K562 (cell line): ENCODE measurements around the gene BACE2. TPM values are rescaled to one million over a fixed set of nuclear protein-coding genes. Genes with fewer than 3 reads are reported as not detected.

Source experiments
- ATAC-seq: fragments of 200-7000 bp; cut with Tn5 transposase; 3 replicates; pipeline ENCODE4 v1.9.1; 2020; ENCODE audit warnings: moderate library complexity
- BruUV-seq: library from RNA; stranded (reverse); fragments of 400-500 nt; replicated peaks from 2 replicates; lab custom pipeline; 2021; lab: Mats Ljungman, UMichigan
- CTCF ChIA-PET: fragments of 300-600 bp; formaldehyde crosslinking; extraction: SDS; loops from one replicate; lab custom pipeline; 2021; ENCODE audit warnings: low intra/inter-chr PET ratio; lab: Yijun Ruan, JAX
- POLR2A ChIA-PET: fragments of 300-600, 350-650 bp; sonication (Branson Sonifier 250); formaldehyde crosslinking; extraction: SDS; loops from one replicate; lab custom pipeline; 2021; ENCODE audit warnings: antibody characterized with exemption, inconsistent platforms; lab: Yijun Ruan, JAX
- DNase-seq, 4 experiments: peaks; one replicate each; pipeline versions ENCODE4 v3.0.0 to v3.0.0-alpha.2; 2011 to 2018; ENCODE audit warnings: low spot score in 3 of 4, mixed read lengths in 3 of 4; ENCODE audit errors: extremely low read depth in 1 of 4
- FAIRE-seq: peaks from 2 replicates; lab custom pipeline; 2011; peaks lifted over from hg19 to GRCh38; lab: Jason Lieb, UNC
- H2AFZ ChIP-seq: 2 replicates; pipeline ENCODE4 v1.6.0; 2011; ENCODE audit warnings: low read depth, low read length, control low read depth, inconsistent platforms
- H3K27ac ChIP-seq: fragments of 200-600 bp; 3 replicates; pipeline ENCODE4 v1.8.0; 2011; ENCODE audit warnings: low read depth, mild to moderate bottlenecking, control low read depth, inconsistent platforms, low read length, moderate library complexity, mixed read lengths; ENCODE audit errors: extremely low read depth
- H3K27me3 ChIP-seq, 2 experiments: fragments of 300-600 bp in 1 of 2; 2 replicates in 1 of 2; 3 replicates in 1 of 2; pipeline versions ENCODE4 v1.6.0 to v1.8.0; 2011; ENCODE audit warnings: inconsistent platforms in 2 of 2, low read length in 2 of 2, mild to moderate bottlenecking in 1 of 2, mixed read lengths in 1 of 2, moderate library complexity in 1 of 2; ENCODE audit not compliant: control insufficient read depth in 2 of 2, insufficient read depth in 2 of 2
- H3K36me3 ChIP-seq: fragments of 300-600 bp; 3 replicates; pipeline ENCODE4 v1.8.0; 2011; ENCODE audit warnings: mild to moderate bottlenecking, low read length, inconsistent platforms; ENCODE audit not compliant: control insufficient read depth, insufficient read depth
- H3K4me1 ChIP-seq, 2 experiments: fragments of 200-600 bp in 1 of 2; replicated peaks in 1 of 2; 2 replicates in 1 of 2; 3 replicates in 1 of 2; pipeline versions ENCODE4 v1.5.1 to v1.8.0; 2011; ENCODE audit warnings: inconsistent platforms in 2 of 2, low read length in 2 of 2, mild to moderate bottlenecking in 1 of 2, mixed read lengths in 1 of 2, moderate library complexity in 1 of 2; ENCODE audit not compliant: control insufficient read depth in 2 of 2, insufficient read depth in 2 of 2
- H3K4me2 ChIP-seq: 2 replicates; pipeline ENCODE4 v1.6.1; 2011; ENCODE audit warnings: low read length, control low read depth, inconsistent platforms, mixed read lengths; ENCODE audit not compliant: insufficient read depth
- H3K4me3 ChIP-seq: fragments of 200-600 bp; sonication (generic), shearing (Covaris generic); 2 replicates; pipeline ENCODE4 v1.5.1; 2016; ENCODE audit warnings: control low read depth, inconsistent platforms
- H3K79me2 ChIP-seq: fragments of 200-600 bp; 3 replicates; pipeline ENCODE4 v1.8.0; 2011; ENCODE audit warnings: low read length, inconsistent platforms; ENCODE audit not compliant: control insufficient read depth, insufficient read depth
- H3K9ac ChIP-seq, 2 experiments: 2 replicates each; pipeline versions ENCODE4 v1.6.0 to v1.6.1; 2011; ENCODE audit warnings: low read depth in 2 of 2, low read length in 2 of 2, control low read depth in 1 of 2, inconsistent platforms in 1 of 2, mild to moderate bottlenecking in 1 of 2, mixed read lengths in 1 of 2; ENCODE audit not compliant: insufficient read depth in 1 of 2
- H3K9me1 ChIP-seq: one replicate; pipeline ENCODE4 v1.6.0; 2011; ENCODE audit warnings: inconsistent platforms, mild to moderate bottlenecking, low read length, moderate library complexity; ENCODE audit not compliant: control insufficient read depth, insufficient read depth
- H3K9me3 ChIP-seq: replicated peaks from 2 replicates; pipeline ENCODE4 v1.5.1; 2011; ENCODE audit warnings: low read depth, low read length, inconsistent platforms; ENCODE audit not compliant: control insufficient read depth, insufficient read depth
- H4K20me1 ChIP-seq: replicated peaks from 2 replicates; pipeline ENCODE4 v1.6.1; 2011; ENCODE audit warnings: low read length, inconsistent platforms, mixed read lengths; ENCODE audit not compliant: control insufficient read depth, insufficient read depth
- BRF1 ChIP-seq: IDR thresholded peaks from 3 replicates; pipeline ENCODE4 v1.6.1; 2011; ENCODE audit warnings: borderline replicate concordance, mild to moderate bottlenecking; ENCODE audit not compliant: insufficient read length; ENCODE audit errors: extremely low read depth
- EP400 ChIP-seq: fragments of 450-650 bp; IDR thresholded peaks from 2 replicates; pipeline ENCODE4 v1.6.1; 2017; ENCODE audit warnings: antibody characterized with exemption, mild to moderate bottlenecking, moderate library complexity
- YBX1 ChIP-seq: fragments of 450-650 bp; IDR thresholded peaks from 2 replicates; pipeline ENCODE4 v1.7.1; 2016; ENCODE audit warnings: mild to moderate bottlenecking
- ZNF436 ChIP-seq: fragments of 250-450, 450-650 bp; sonication (Bioruptor Pico); formaldehyde crosslinking; IDR thresholded peaks from 2 replicates; pipeline ENCODE4 v1.7.0; 2020; ENCODE audit warnings: mild to moderate bottlenecking
- WGBS: fragments of 100-300 bp; shearing (Covaris generic); methylation state at CpG from one replicate; pipeline ENCODE4 v1.1.6; 2016; ENCODE audit warnings: low coverage, mixed read lengths; ENCODE audit not compliant: insufficient coverage; ENCODE audit errors: missing lambda C conversion rate; 5-methylcytosine and 5-hydroxymethylcytosine counted together
- in situ Hi-C: fragments of 300-500 bp; cut with MboI; formaldehyde crosslinking; loops from 4 replicates; pipeline ENCODE4 v1.15.0; 2018; ENCODE audit warnings: inconsistent platforms, mixed read lengths
- intact Hi-C: fragments of 100-400 bp; cut with micrococcal nuclease; formaldehyde crosslinking; loops from 2 replicates; pipeline ENCODE4 v1.14.2; 2022
- polyA plus RNA-seq, 8 experiments: library from polyadenylated mRNA; depleted of rRNA in 4 of 8; stranded (reverse) in 5 of 8; unstranded in 3 of 8; fragments of >200 nt; fragmentation: Nextera tagmentation in 2 of 8; fragmentation: Illumina TruSeq in 1 of 8; extraction: Ambion mirVana in 2 of 8; extraction: Trizol in 1 of 8; gene quantifications; 2 replicates each; pipeline versions ENCODE4 v1.2.1 to v1.2.3, GENCODE V29; 2011 to 2014; ENCODE audit warnings: inconsistent platforms in 1 of 8, missing spikeins in 1 of 8
- total RNA-seq, 7 experiments: library from RNA; depleted of rRNA in 6 of 7; stranded (reverse); fragments of >200 nt in 6 of 7; fragmentation: Illumina TruSeq in 2 of 7; extraction: Trizol in 2 of 7; gene quantifications; 2 replicates each; pipeline versions ENCODE4 v1.2.1 to v1.2.3, GENCODE V29; 2011 to 2021; ENCODE audit warnings: low replicate concordance in 1 of 7
- TF ChIP-seq, protein P1 (sequence below): sonication (generic); formaldehyde crosslinking; IDR thresholded peaks from 2 replicates; pipeline ENCODE4 v1.8.1; 2023; ENCODE audit warnings: mild to moderate bottlenecking, missing genetic modification reagents

The BACE2 gene
- total and polyA plus RNA-seq, 9 of the 15 experiments (the other 6 are each of a cell fraction or from before 2014, with no cell fraction given) = 0.05 to 0.24 (median 0.15) TPM; not detected in 2

DNA sequence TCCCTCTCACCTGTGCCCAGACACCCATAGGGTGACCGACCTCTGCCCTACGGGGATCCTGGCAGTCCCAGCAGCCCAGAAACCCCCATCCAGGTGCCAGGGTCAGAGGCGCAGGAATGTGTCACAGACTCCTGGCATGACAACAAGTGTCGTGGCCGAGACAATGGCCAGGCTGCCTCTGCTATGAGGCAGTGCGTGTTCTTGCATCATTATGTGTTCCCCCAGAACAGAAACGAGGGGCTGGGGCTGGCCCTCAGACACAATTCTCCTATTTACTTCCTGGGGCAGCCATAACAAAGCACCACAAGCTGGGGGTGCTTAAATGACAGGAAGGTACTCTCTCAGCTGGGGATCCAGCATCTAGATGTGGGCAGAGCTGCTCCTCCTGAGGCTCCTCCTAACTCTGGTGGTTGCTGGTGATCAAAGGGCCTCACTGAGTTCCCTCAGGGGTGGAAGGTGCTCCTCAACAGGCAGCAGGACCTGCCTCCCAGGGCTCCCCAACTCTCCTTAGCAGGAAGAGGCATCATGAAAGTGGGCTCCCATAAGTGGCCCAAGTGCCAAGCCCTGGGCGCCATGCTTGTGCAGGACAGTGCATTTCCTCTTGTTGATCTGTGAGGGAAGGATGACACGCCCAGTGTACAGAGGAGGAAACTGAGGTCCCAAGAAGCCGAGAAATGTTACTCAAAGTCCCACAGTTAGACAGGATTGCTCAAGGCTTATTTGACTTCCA lies 24.2 kb upstream of the BACE2 start:
- FAIRE-seq = no peak
- TF ChIP-seq ZNF436 (CRISPR knock-in tag) (no peak), EP400 (no peak), BRF1 (no peak), YBX1 (no peak)
- TF ChIP-seq, protein P1, sequence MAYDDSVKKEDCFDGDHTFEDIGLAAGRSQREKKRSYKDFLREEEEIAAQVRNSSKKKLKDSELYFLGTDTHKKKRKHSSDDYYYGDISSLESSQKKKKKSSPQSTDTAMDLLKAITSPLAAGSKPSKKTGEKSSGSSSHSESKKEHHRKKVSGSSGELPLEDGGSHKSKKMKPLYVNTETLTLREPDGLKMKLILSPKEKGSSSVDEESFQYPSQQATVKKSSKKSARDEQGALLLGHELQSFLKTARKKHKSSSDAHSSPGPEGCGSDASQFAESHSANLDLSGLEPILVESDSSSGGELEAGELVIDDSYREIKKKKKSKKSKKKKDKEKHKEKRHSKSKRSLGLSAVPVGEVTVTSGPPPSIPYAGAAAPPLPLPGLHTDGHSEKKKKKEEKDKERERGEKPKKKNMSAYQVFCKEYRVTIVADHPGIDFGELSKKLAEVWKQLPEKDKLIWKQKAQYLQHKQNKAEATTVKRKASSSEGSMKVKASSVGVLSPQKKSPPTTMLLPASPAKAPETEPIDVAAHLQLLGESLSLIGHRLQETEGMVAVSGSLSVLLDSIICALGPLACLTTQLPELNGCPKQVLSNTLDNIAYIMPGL (CRISPR knock-in tag) = no peak

More for the DNA sequence above, 24.2 kb upstream of the BACE2 start:
- Histone ChIP-seq H2AFZ (no peak overlapping the region), H3K27me3 (peaks cover 6 to 25% of the 10 kb centered on the region in 2 experiments; a peak in 3 of 5 replicates), H3K27ac (no peak overlapping the region), H3K4me1 (no peaks in the 10 kb centered on the region), H4K20me1 (0 out of 2 replicates have a peak, but pooled peaks cover 2% of the 10 kb centered on the region), H3K4me3 (no peak overlapping the region), H3K9me3 (no peaks in the 10 kb centered on the region), H3K9me1 (no peaks in the 10 kb centered on the region), H3K36me3 (no peaks in the 10 kb centered on the region), H3K4me2 (no peak overlapping the region), H3K9ac (no peak overlapping the region), H3K79me2 (no peaks in the 10 kb centered on the region)
- in situ Hi-C loops (no loop called here), intact Hi-C loops (no loop called here)
- 1% methylated on average over 9 of the region's 10 CpGs for WGBS
- POLR2A ChIA-PET = interaction anchor here (0.6 kb wide), 1 partner anchor 15 kb away, joined by 3 read pairs; no protein-coding TSS in a partner anchor
- no TSS peak for BruUV-seq
- CTCF ChIA-PET = no interaction called here
- DNase-seq = no peak
- no peak for ATAC-seq
